Measurements from ENCODE around the gene HES5.

The HES5 gene

GRCh38 chr1:2513939-2514652 is 16.0 kb downstream of the HES5 start:
- DNase-seq = no peak

- DNase-seq = no peak
Measured at GRCh38 chr1:2512862-2513421, 17.1 kb downstream of the HES5 start.

DNA sequence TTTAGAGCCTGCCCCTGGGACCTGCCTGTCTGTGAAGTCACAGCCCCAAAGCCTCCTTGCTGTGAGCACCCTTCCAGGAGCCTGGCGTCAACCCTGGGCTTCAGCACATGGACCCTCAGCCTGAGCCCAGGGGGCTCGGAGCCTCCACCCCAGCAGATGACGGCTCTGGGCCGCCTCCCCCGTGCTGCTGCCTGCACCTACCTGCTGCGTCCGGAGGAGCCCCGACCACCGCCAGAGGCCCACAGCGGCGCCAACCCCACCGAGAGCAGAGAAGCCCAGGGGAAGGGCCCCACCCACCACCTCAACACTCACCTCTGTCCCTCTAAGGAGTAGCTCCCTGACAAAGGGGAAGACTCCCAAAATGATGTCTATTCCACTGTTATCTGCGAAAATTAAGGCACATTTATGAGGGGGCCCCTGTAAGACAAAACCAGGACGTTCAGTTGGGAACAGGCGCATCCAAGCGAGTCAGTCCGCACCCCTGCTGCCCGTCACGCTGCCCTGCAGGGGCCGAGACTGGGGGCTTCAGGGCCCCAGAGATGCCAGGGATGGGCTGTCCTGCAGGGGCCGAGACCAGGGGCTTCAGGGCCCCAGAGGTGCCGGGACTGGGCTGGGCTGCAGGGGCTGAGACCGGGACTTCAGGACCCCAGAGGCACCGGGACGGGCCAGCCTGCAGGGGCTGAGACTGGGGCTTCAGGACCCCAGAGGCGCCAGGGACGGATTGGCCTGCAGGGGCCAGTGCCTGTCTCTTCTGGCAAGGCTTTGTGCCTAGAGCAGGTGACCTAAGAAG is 19.5 kb downstream of the HES5 start:
- DNase-seq = no peak

DNA sequence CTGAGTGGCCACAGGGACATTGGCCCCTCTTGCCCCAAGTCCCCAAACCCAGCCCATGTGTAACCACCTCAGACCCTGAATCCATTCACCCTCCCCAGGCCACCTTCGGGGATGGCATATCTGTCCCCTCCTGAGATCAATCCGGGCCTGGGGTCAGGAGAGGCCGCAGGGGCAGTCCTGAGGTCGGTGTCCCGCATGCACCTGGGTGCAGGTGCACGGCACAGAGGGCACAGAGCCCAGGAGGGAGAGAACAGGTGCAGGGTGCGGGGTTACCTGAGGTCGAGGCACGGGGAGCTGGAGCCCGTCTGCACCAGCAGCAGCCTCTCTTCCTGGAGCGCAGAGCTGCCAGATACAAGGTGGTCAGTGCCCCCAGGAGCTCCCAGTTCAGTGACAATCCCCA is 20.5 kb downstream of the HES5 start:
- DNase-seq = no peak

DNA sequence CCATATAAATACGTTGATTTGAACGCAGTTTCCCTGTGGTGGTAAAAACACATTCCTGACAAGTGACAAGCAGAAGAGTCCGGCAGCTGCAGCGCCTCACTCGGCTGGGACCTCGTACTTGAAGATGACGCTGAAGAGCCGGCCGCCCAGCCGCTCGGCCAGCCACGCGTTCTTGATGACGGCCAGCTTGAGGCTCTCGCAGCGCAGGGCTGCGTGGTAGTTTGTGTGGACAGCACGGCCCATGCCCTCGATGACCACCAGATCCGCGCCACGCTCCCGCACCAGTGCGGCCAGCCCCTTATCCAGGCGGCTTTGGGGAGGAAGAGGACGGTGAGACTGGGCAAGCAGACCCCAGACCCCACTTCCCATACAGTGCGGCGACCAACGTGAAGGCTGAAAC is 21.3 kb downstream of the HES5 start:
- DNase-seq = no peak

- no peak for DNase-seq
Measured at GRCh38 chr1:2508180-2508579, 21.9 kb downstream of the HES5 start.

- DNase-seq = no peak
Measured at GRCh38 chr1:2507744-2508155, 22.3 kb downstream of the HES5 start.

GRCh38 chr1:2506901-2507565 is 23.0 kb downstream of the HES5 start:
- DNase-seq = no peak

DNA sequence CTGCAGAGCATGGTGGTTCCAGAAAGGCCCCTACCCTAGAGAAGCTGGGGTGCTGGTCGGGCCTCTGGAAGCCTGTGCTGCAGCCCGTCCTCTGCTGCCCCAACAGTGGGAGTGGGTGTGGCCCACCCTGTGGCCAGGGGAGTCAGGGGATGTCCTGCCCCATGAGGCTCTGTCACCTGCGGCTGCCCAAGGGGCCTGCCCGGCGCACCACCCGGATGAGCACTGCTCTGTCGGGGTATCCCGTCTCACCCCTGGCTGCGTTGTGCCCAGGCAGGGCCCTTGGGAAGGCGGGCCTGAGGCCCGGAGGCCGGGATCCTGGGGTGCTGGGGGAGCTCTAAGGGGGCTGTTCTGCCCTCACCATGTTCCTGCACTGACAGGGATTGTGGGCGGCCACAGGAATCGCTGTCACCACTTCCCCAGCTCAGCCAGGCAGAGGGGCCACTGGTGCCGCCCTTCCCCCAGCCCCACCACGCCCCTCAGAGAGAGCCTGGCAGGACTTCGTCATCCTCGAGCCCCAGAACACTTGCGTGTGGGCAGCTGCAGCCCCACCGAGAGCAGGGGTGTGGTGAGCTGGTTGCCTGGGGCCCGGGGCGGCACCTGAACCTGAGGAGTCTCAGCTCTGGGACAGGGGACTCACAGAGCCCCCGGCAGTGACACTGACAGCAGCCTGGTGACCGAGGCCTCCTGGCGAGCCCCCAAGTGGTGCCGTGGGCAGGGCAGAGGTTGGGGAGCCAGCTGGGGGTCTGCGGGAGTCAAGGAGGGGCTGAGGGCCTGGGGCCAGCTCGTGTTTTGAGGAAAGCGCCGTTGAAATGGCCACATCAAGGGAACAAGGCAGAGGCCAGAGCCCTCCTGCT is 23.8 kb downstream of the HES5 start:
- DNase-seq = no peak

DNA sequence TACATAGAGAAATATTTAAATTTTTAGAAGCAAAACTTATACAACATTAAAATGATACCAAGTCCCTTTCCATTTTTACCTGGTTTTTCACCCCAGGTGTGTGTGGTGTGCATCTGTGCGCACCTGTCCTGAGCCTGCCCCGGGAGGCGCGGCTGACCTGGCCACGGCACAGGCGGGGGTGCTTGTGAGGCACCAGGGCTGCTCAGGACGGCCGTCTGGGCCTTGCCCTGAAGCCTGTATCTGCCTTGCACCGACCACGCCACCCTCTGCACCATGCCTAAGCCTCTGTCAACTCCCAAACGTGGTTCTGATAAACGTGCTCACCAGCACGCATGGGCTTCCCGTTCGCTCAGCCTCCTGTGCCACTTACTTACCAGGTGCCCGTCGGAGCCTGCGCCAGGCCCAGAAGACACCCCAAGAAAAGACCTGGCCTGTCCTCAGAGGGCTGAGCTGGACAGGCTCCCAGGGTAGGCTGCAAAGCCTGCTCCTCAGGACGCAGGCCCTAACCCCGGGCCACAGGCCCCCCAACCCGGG is 24.5 kb downstream of the HES5 start:
- DNase-seq = no peak

GRCh38 chr1:2504949-2505272 is 25.2 kb downstream of the HES5 start:
- no peak for DNase-seq

GRCh38 chr1:2504225-2504948 is 25.7 kb downstream of the HES5 start:
- DNase-seq = no peak

DNA sequence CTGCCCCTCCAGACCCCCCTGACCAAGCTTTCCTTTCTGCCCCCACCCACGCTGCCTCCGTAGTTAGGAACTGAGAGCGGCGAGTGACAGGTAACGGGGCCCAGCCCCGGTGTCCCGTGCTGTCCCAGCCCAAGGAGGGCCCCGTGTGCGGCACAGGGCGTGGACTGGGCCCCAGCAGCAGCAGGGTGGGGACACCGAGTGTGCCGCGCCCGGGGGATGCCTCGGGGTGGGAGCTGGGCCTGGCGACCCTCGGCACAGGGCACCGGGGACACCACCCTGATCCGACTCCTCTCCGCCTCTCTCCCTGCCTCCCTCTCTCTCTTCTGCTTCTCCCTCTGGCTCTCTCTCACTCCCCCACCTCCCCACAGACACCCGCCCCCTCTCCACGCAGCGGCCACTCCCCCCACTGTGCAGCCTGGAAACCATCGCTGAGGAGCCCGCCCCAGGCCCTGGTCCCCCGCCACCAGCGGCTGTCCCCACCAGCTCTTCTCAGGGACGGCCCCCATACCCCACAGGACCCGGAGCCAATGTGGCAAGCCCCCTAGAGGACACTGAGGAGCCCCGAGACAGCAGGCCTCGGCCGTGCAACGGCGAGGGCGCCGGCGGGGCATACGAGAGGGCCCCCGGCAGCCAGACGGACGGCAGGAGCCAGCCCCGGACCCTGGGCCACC is 26.4 kb downstream of the HES5 start:
- DNase-seq = no peak

- no peak for DNase-seq
Measured at GRCh38 chr1:2502661-2503553, 27.2 kb downstream of the HES5 start.

DNA sequence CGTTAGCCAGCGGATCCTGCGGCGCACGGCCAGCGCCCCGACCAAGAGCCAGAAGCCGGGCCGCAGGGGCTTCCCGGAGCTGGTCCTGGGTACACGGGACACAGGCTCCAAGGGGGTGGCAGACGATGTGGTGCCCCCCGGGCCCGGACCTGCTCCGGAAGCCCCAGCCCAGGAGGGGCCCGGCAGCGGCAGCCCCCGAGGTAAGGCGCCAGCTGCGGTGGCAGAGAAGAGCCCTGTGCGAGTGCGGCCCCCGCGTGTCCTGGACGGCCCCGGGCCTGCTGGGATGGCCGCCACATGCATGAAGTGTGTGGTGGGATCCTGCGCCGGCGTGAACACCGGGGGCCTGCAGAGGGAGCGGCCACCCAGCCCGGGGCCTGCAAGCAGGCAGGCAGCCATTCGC is 27.9 kb downstream of the HES5 start:
- no peak for DNase-seq

- no peak for DNase-seq
Measured at GRCh38 chr1:2501820-2502119, 28.3 kb downstream of the HES5 start.

- DNase-seq = no peak
Measured at GRCh38 chr1:2501041-2501819, 28.8 kb downstream of the HES5 start.

DNA sequence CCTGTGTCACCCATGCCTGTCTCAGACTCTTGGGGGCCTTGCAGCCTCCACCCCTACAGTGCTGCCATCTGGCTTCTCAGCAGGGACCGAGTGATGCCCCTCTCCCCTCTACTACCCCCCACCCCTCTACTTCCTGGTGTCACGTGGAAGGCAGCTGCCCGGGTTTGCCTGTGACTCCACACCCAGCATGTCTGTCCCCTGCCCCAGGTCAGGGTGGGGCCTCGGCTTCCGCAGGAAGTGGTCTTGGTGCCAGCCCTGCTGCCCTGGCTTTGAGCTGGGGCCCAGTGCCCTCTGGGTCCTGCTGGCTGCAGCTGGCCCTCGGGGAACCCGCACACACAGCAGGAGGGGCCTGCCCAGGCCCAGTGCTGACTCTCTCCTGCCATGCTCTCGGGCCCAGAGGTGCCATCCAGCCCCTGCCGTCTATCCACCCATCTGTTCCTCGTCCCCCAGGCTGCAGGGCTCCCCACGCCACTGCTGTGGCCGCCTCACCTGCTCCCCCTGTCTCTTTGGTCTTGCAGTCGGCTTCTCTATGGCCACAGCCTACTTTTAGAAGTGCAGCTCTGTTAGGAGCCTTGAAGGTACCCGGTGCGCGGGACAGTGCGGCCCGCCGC is 30.0 kb downstream of the HES5 start:
- DNase-seq = no peak

DNA sequence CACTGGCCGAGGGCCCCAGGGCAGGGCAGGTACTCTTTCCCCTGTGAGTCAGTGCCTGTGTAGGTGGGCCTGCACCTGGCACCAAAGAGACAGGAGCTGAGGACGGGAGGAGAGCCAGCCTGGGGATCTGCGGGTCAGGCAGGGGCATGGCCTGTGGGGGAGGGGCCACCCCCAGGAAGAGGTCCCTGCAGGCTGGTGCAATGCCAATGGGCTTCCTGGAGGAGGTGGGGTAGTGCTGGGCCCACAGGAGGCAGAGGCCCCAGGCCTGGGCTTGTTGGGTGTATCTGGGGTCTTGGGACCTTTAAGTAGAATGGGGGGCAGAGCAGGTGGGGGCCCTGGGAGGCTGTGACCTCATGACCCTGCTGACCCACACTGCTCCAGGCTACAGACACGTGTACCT is 30.8 kb downstream of the HES5 start:
- no peak for DNase-seq
